K562 (cell line): ENCODE measurements around the gene ONECUT1. TPM values are rescaled to one million over a fixed set of nuclear protein-coding genes. Genes with fewer than 3 reads are reported as not detected.

ENCODE experiments used
- ATAC-seq: fragments of 200-7000 bp; cut with Tn5 transposase; 3 replicates; pipeline ENCODE4 v1.9.1; 2020; ENCODE audit warnings: moderate library complexity
- BruUV-seq: library from RNA; stranded (reverse); fragments of 400-500 nt; replicated peaks from 2 replicates; lab custom pipeline; 2021; lab: Mats Ljungman, UMichigan
- CTCF ChIA-PET: fragments of 300-600 bp; formaldehyde crosslinking; extraction: SDS; loops from one replicate; lab custom pipeline; 2021; ENCODE audit warnings: low intra/inter-chr PET ratio; lab: Yijun Ruan, JAX
- POLR2A ChIA-PET: fragments of 300-600, 350-650 bp; sonication (Branson Sonifier 250); formaldehyde crosslinking; extraction: SDS; loops from one replicate; lab custom pipeline; 2021; ENCODE audit warnings: antibody characterized with exemption, inconsistent platforms; lab: Yijun Ruan, JAX
- DNase-seq, 4 experiments: peaks; one replicate each; pipeline versions ENCODE4 v3.0.0 to v3.0.0-alpha.2; 2011 to 2018; ENCODE audit warnings: low spot score in 3 of 4, mixed read lengths in 3 of 4; ENCODE audit errors: extremely low read depth in 1 of 4
- FAIRE-seq: peaks from 2 replicates; lab custom pipeline; 2011; peaks lifted over from hg19 to GRCh38; lab: Jason Lieb, UNC
- H2AFZ ChIP-seq: 2 replicates; pipeline ENCODE4 v1.6.0; 2011; ENCODE audit warnings: low read depth, low read length, control low read depth, inconsistent platforms
- H3K27ac ChIP-seq: fragments of 200-600 bp; 3 replicates; pipeline ENCODE4 v1.8.0; 2011; ENCODE audit warnings: low read depth, mild to moderate bottlenecking, control low read depth, inconsistent platforms, low read length, moderate library complexity, mixed read lengths; ENCODE audit errors: extremely low read depth
- H3K27me3 ChIP-seq, 2 experiments: fragments of 300-600 bp in 1 of 2; 2 replicates in 1 of 2; 3 replicates in 1 of 2; pipeline versions ENCODE4 v1.6.0 to v1.8.0; 2011; ENCODE audit warnings: inconsistent platforms in 2 of 2, low read length in 2 of 2, mild to moderate bottlenecking in 1 of 2, mixed read lengths in 1 of 2, moderate library complexity in 1 of 2; ENCODE audit not compliant: control insufficient read depth in 2 of 2, insufficient read depth in 2 of 2
- H3K36me3 ChIP-seq: fragments of 300-600 bp; 3 replicates; pipeline ENCODE4 v1.8.0; 2011; ENCODE audit warnings: mild to moderate bottlenecking, low read length, inconsistent platforms; ENCODE audit not compliant: control insufficient read depth, insufficient read depth
- H3K4me1 ChIP-seq, 2 experiments: fragments of 200-600 bp in 1 of 2; replicated peaks in 1 of 2; 2 replicates in 1 of 2; 3 replicates in 1 of 2; pipeline versions ENCODE4 v1.5.1 to v1.8.0; 2011; ENCODE audit warnings: inconsistent platforms in 2 of 2, low read length in 2 of 2, mild to moderate bottlenecking in 1 of 2, mixed read lengths in 1 of 2, moderate library complexity in 1 of 2; ENCODE audit not compliant: control insufficient read depth in 2 of 2, insufficient read depth in 2 of 2
- H3K4me2 ChIP-seq: 2 replicates; pipeline ENCODE4 v1.6.1; 2011; ENCODE audit warnings: low read length, control low read depth, inconsistent platforms, mixed read lengths; ENCODE audit not compliant: insufficient read depth
- H3K4me3 ChIP-seq: fragments of 200-600 bp; sonication (generic), shearing (Covaris generic); 2 replicates; pipeline ENCODE4 v1.5.1; 2016; ENCODE audit warnings: control low read depth, inconsistent platforms
- H3K79me2 ChIP-seq: fragments of 200-600 bp; 3 replicates; pipeline ENCODE4 v1.8.0; 2011; ENCODE audit warnings: low read length, inconsistent platforms; ENCODE audit not compliant: control insufficient read depth, insufficient read depth
- H3K9ac ChIP-seq, 2 experiments: 2 replicates each; pipeline versions ENCODE4 v1.6.0 to v1.6.1; 2011; ENCODE audit warnings: low read depth in 2 of 2, low read length in 2 of 2, control low read depth in 1 of 2, inconsistent platforms in 1 of 2, mild to moderate bottlenecking in 1 of 2, mixed read lengths in 1 of 2; ENCODE audit not compliant: insufficient read depth in 1 of 2
- H3K9me1 ChIP-seq: one replicate; pipeline ENCODE4 v1.6.0; 2011; ENCODE audit warnings: inconsistent platforms, mild to moderate bottlenecking, low read length, moderate library complexity; ENCODE audit not compliant: control insufficient read depth, insufficient read depth
- H3K9me3 ChIP-seq: replicated peaks from 2 replicates; pipeline ENCODE4 v1.5.1; 2011; ENCODE audit warnings: low read depth, low read length, inconsistent platforms; ENCODE audit not compliant: control insufficient read depth, insufficient read depth
- H4K20me1 ChIP-seq: replicated peaks from 2 replicates; pipeline ENCODE4 v1.6.1; 2011; ENCODE audit warnings: low read length, inconsistent platforms, mixed read lengths; ENCODE audit not compliant: control insufficient read depth, insufficient read depth
- ARID1B ChIP-seq: fragments of 450-650 bp; IDR thresholded peaks from 2 replicates; pipeline ENCODE4 v1.6.1; 2016; ENCODE audit warnings: antibody characterized with exemption, mild to moderate bottlenecking, inconsistent platforms
- CREB1 ChIP-seq, 2 experiments: sonication (generic) in 1 of 2; formaldehyde crosslinking in 1 of 2; IDR thresholded peaks; 2 replicates each; pipeline versions ENCODE4 v1.6.1 to v1.8.0; 2012 to 2022; ENCODE audit warnings: inconsistent platforms in 1 of 2, mild to moderate bottlenecking in 1 of 2, missing genetic modification reagents in 1 of 2, moderate library complexity in 1 of 2
- FOXA3 ChIP-seq, 2 experiments: fragments of 450-650 bp in 1 of 2; sonication (generic) in 1 of 2; formaldehyde crosslinking; IDR thresholded peaks in 1 of 2; conservative IDR thresholded peaks in 1 of 2; 2 replicates each; pipeline versions ENCODE4 v1.4.0 to v1.8.0; 2020 to 2022; ENCODE audit warnings: mild to moderate bottlenecking in 2 of 2, missing genetic modification reagents in 1 of 2
- NR4A1 ChIP-seq, 2 experiments: fragments of 250-450 bp in 1 of 2; fragments of 450-650 bp in 1 of 2; sonication (Bioruptor Pico) in 1 of 2; IDR thresholded peaks; 2 replicates each; pipeline versions ENCODE4 v1.4.0 to v1.6.1; 2016 to 2020; ENCODE audit warnings: mild to moderate bottlenecking in 2 of 2, missing compliant biosample characterization in 1 of 2, missing genetic modification characterization in 1 of 2, moderate library complexity in 1 of 2
- RBM39 ChIP-seq: fragments of 200-400 bp; formaldehyde crosslinking; optimal IDR thresholded peaks from 2 replicates; pipeline ENCODE3; 2018; ENCODE audit warnings: low read depth, low read length
- RCOR1 ChIP-seq, 2 experiments: IDR thresholded peaks; 2 replicates each; pipeline ENCODE4 v1.6.1; 2012; ENCODE audit warnings: low read depth in 2 of 2, low read length in 2 of 2, borderline replicate concordance in 1 of 2, improper control_type of control experiment in 1 of 2
- ZEB2 ChIP-seq: fragments of 450-650 bp; IDR thresholded peaks from 2 replicates; pipeline ENCODE4 v1.6.1; 2016
- ZFPM2 ChIP-seq: fragments of 250-450 bp; sonication (Bioruptor Pico); IDR thresholded peaks from 2 replicates; pipeline ENCODE4 v1.5.1; 2022; ENCODE audit warnings: mild to moderate bottlenecking
- WGBS: fragments of 100-300 bp; shearing (Covaris generic); methylation state at CpG from one replicate; pipeline ENCODE4 v1.1.6; 2016; ENCODE audit warnings: low coverage, mixed read lengths; ENCODE audit not compliant: insufficient coverage; ENCODE audit errors: missing lambda C conversion rate; 5-methylcytosine and 5-hydroxymethylcytosine counted together
- in situ Hi-C: fragments of 300-500 bp; cut with MboI; formaldehyde crosslinking; loops from 4 replicates; pipeline ENCODE4 v1.15.0; 2018; ENCODE audit warnings: inconsistent platforms, mixed read lengths
- intact Hi-C: fragments of 100-400 bp; cut with micrococcal nuclease; formaldehyde crosslinking; loops from 2 replicates; pipeline ENCODE4 v1.14.2; 2022
- polyA plus RNA-seq, 8 experiments: library from polyadenylated mRNA; depleted of rRNA in 4 of 8; stranded (reverse) in 5 of 8; unstranded in 3 of 8; fragments of >200 nt; fragmentation: Nextera tagmentation in 2 of 8; fragmentation: Illumina TruSeq in 1 of 8; extraction: Ambion mirVana in 2 of 8; extraction: Trizol in 1 of 8; gene quantifications; 2 replicates each; pipeline versions ENCODE4 v1.2.1 to v1.2.3, GENCODE V29; 2011 to 2014; ENCODE audit warnings: inconsistent platforms in 1 of 8, missing spikeins in 1 of 8
- total RNA-seq, 7 experiments: library from RNA; depleted of rRNA in 6 of 7; stranded (reverse); fragments of >200 nt in 6 of 7; fragmentation: Illumina TruSeq in 2 of 7; extraction: Trizol in 2 of 7; gene quantifications; 2 replicates each; pipeline versions ENCODE4 v1.2.1 to v1.2.3, GENCODE V29; 2011 to 2021; ENCODE audit warnings: low replicate concordance in 1 of 7
- TF ChIP-seq, protein P1 (sequence below): fragments of 250-450 bp; sonication (Bioruptor Pico); IDR thresholded peaks from 2 replicates; pipeline ENCODE4 v1.5.0; 2021
- TF ChIP-seq, protein P2 (sequence below): fragments of 250-450 bp; sonication (Bioruptor Pico); IDR thresholded peaks from 2 replicates; pipeline ENCODE4 v1.4.0; 2020; ENCODE audit warnings: mild to moderate bottlenecking, moderate library complexity
- TF ChIP-seq, protein P3 (sequence below): fragments of 250-450 bp; sonication (Bioruptor Pico); IDR thresholded peaks from 2 replicates; pipeline ENCODE4 v1.9.0; 2021; ENCODE audit warnings: mild to moderate bottlenecking
- TF ChIP-seq, protein P4 (sequence below): fragments of 250-450 bp; sonication (Bioruptor Pico); IDR thresholded peaks from 2 replicates; pipeline ENCODE4 v1.8.0; 2021; ENCODE audit warnings: moderate library complexity, mild to moderate bottlenecking, inconsistent platforms
- TF ChIP-seq, protein P5 (sequence below): fragments of 250-450 bp; sonication (Bioruptor Pico); IDR thresholded peaks from 2 replicates; pipeline ENCODE4 v1.9.0; 2021; ENCODE audit warnings: mild to moderate bottlenecking, inconsistent platforms
- TF ChIP-seq, protein P6 (sequence below): IDR thresholded peaks from 3 replicates; pipeline ENCODE4 v1.6.1; 2011; ENCODE audit warnings: borderline replicate concordance, mild to moderate bottlenecking; ENCODE audit not compliant: insufficient read length, insufficient read depth

The ONECUT1 gene
- total and polyA plus RNA-seq, 9 of the 15 experiments (the other 6 are each of a cell fraction or from before 2014, with no cell fraction given) = not detected

DNA sequence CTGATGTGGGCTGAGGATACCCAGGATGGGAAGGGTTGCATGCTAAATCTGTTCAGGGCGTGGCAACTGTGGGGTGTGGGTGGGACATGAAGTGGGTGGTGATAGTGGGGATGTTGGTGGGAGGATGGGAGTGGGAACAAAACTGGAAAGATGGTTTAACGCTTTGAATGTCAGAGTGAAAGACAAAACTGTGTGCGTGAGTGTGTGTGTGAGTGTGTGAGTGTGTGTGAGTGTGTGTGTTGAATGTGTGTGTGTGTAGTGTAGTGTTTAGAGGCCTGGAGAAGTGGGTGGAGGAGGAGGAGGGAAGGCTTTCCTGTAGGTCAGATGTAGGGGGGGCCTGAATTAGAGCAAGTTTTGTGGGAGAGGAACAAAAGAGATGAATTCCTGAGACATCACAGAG lies 44.2 kb upstream of the ONECUT1 start:
- BruUV-seq = no TSS peak
- POLR2A ChIA-PET = no interaction called here
- no peak overlapping the region for H2AFZ ChIP-seq
- 0% methylated on average over 3 of the region's 3 CpGs for WGBS
- DNase-seq = no peak
- no peak overlapping the region for H3K9ac ChIP-seq
- H3K4me1 ChIP-seq = no peaks in the 10 kb centered on the region
- no peaks in the 10 kb centered on the region for H3K9me1 ChIP-seq
- no peak overlapping the region for H3K4me3 ChIP-seq
- CTCF ChIA-PET = no interaction called here
- no peak overlapping the region for H3K4me2 ChIP-seq
- H3K9me3 ChIP-seq = no peaks in the 10 kb centered on the region
- no peak overlapping the region for H3K27ac ChIP-seq
- no peaks in the 10 kb centered on the region for H3K27me3 ChIP-seq
- in situ Hi-C loops (no loop called here), intact Hi-C loops (no loop called here)
- no peaks in the 10 kb centered on the region for H3K79me2 ChIP-seq
- H3K36me3 ChIP-seq = no peaks in the 10 kb centered on the region
- no peak for FAIRE-seq
- H4K20me1 ChIP-seq = no peaks in the 10 kb centered on the region
- no peak for ATAC-seq
- TF ChIP-seq ARID1B (no peak), ZEB2 (no peak), RBM39 (no peak), CREB1 (IDR thresholded peaks at IDR 0.05) (no peak), CREB1 (CRISPR knock-in tag; IDR thresholded peaks at IDR 0.05) (no peak), ZFPM2 (no peak), NR4A1 (CRISPR knock-in tag; IDR thresholded peaks at IDR 0.05) (no peak), NR4A1 (tag; IDR thresholded peaks at IDR 0.05) (no peak), RCOR1 (IDR thresholded peaks at IDR 0.05; ENCODE audit: borderline replicate concordance in 1 of 2, low read depth in 2 of 2, low read length in 2 of 2) (no peak), FOXA3 (CRISPR knock-in tag; conservative IDR thresholded peaks at IDR 0.05 in 1 of 2, IDR thresholded peaks at IDR 0.05 in 1 of 2) (no peak)
- TF ChIP-seq, protein P1, sequence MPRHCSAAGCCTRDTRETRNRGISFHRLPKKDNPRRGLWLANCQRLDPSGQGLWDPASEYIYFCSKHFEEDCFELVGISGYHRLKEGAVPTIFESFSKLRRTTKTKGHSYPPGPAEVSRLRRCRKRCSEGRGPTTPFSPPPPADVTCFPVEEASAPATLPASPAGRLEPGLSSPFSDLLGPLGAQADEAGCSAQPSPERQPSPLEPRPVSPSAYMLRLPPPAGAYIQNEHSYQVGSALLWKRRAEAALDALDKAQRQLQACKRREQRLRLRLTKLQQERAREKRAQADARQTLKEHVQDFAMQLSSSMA (CRISPR knock-in tag) = no peak
- TF ChIP-seq, protein P2, sequence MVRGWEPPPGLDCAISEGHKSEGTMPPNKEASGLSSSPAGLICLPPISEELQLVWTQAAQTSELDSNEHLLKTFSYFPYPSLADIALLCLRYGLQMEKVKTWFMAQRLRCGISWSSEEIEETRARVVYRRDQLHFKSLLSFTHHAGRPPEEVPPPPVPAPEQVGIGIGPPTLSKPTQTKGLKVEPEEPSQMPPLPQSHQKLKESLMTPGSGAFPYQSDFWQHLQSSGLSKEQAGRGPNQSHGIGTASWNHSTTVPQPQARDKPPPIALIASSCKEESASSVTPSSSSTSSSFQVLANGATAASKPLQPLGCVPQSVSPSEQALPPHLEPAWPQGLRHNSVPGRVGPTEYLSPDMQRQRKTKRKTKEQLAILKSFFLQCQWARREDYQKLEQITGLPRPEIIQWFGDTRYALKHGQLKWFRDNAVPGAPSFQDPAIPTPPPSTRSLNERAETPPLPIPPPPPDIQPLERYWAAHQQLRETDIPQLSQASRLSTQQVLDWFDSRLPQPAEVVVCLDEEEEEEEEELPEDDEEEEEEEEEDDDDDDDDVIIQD = no peak
- TF ChIP-seq, protein P3, sequence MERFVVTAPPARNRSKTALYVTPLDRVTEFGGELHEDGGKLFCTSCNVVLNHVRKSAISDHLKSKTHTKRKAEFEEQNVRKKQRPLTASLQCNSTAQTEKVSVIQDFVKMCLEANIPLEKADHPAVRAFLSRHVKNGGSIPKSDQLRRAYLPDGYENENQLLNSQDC = no peak
- TF ChIP-seq, protein P4, sequence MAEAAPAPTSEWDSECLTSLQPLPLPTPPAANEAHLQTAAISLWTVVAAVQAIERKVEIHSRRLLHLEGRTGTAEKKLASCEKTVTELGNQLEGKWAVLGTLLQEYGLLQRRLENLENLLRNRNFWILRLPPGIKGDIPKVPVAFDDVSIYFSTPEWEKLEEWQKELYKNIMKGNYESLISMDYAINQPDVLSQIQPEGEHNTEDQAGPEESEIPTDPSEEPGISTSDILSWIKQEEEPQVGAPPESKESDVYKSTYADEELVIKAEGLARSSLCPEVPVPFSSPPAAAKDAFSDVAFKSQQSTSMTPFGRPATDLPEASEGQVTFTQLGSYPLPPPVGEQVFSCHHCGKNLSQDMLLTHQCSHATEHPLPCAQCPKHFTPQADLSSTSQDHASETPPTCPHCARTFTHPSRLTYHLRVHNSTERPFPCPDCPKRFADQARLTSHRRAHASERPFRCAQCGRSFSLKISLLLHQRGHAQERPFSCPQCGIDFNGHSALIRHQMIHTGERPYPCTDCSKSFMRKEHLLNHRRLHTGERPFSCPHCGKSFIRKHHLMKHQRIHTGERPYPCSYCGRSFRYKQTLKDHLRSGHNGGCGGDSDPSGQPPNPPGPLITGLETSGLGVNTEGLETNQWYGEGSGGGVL (CRISPR knock-in tag) = no peak
- TF ChIP-seq, protein P5, sequence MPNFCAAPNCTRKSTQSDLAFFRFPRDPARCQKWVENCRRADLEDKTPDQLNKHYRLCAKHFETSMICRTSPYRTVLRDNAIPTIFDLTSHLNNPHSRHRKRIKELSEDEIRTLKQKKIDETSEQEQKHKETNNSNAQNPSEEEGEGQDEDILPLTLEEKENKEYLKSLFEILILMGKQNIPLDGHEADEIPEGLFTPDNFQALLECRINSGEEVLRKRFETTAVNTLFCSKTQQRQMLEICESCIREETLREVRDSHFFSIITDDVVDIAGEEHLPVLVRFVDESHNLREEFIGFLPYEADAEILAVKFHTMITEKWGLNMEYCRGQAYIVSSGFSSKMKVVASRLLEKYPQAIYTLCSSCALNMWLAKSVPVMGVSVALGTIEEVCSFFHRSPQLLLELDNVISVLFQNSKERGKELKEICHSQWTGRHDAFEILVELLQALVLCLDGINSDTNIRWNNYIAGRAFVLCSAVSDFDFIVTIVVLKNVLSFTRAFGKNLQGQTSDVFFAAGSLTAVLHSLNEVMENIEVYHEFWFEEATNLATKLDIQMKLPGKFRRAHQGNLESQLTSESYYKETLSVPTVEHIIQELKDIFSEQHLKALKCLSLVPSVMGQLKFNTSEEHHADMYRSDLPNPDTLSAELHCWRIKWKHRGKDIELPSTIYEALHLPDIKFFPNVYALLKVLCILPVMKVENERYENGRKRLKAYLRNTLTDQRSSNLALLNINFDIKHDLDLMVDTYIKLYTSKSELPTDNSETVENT (CRISPR knock-in tag) = no peak
- TF ChIP-seq, protein P6, sequence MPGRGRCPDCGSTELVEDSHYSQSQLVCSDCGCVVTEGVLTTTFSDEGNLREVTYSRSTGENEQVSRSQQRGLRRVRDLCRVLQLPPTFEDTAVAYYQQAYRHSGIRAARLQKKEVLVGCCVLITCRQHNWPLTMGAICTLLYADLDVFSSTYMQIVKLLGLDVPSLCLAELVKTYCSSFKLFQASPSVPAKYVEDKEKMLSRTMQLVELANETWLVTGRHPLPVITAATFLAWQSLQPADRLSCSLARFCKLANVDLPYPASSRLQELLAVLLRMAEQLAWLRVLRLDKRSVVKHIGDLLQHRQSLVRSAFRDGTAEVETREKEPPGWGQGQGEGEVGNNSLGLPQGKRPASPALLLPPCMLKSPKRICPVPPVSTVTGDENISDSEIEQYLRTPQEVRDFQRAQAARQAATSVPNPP = no peak
